Cardiac fibroblast (primary cell): ENCODE data around the gene C3orf52.

Experiments
- DNase-seq, 2 donors: peaks; one replicate each; pipeline versions ENCODE4 v3.0.0 to v3.0.0-alpha.2; 2010; ENCODE audit warnings: low read depth in 2 of 2
- H3K4me3 ChIP-seq, 2 donors: replicated peaks in 1 of 2; 1 replicate in 1 of 2; 2 replicates in 1 of 2; pipeline ENCODE4 v1.5.1; 2011; ENCODE audit warnings: low read depth in 2 of 2, low read length in 2 of 2, mild to moderate bottlenecking in 2 of 2, moderate library complexity in 1 of 2
- CTCF ChIP-seq: IDR thresholded peaks from one replicate; pipeline ENCODE4 v1.5.1; 2011; ENCODE audit warnings: low read depth, mild to moderate bottlenecking, low read length, inconsistent platforms

Gene C3orf52

DNA sequence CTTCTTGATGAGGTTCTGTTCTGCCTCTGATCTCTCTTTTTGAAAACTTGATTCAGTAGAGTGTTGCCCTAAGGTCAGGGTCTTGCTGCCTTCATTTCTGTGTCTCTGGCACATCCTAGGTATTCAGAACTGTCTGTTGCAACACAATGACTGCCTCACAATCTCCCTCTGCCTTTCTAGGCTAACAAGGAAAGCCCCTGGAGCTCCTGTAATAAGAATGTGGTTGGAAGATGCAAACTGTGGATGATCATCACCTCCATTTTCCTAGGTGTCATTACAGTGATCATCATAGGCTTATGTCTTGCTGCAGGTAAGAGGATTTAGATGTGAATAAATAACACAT lies 7.0 kb downstream of the C3orf52 start:
- DNase-seq, result peak in 1 of 2 donors; percentile 33
- TF ChIP-seq CTCF, result no peak
- H3K4me3 ChIP-seq, result no peak overlapping the region

- no peak for DNase-seq
- no peak overlapping the region for H3K4me3 ChIP-seq
- TF ChIP-seq CTCF, result no peak
Observed at GRCh38 chr3:112095731-112096130, 9.5 kb downstream of the C3orf52 start.

DNA sequence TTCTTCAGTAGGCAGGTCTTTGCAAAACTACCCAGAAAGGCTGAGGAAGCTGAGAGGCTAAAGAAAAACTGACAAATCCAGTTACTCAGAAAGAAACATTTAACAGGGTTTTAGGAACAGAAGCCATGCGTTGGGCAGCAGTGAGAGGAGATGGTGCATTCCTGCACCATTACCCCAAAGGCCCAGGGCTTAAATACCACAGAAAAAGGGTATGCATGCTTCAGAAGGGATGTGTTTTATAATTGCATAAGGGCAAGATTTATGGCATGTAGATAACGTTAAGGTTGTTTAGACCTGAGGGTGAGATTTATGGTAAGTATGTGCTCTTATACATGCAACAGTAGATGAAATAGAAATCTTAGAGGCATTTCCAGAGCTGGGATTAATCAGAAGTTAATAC lies 10.0 kb downstream of the C3orf52 start:
- no peak for DNase-seq
- TF ChIP-seq CTCF, result no peak
- H3K4me3 ChIP-seq, result no peak overlapping the region

- no peak overlapping the region for H3K4me3 ChIP-seq
- peak; percentile 98 to 100 for DNase-seq
- TF ChIP-seq CTCF, result no peak
Observed at GRCh38 chr3:112097378-112097777, 11.2 kb downstream of the C3orf52 start.

DNA sequence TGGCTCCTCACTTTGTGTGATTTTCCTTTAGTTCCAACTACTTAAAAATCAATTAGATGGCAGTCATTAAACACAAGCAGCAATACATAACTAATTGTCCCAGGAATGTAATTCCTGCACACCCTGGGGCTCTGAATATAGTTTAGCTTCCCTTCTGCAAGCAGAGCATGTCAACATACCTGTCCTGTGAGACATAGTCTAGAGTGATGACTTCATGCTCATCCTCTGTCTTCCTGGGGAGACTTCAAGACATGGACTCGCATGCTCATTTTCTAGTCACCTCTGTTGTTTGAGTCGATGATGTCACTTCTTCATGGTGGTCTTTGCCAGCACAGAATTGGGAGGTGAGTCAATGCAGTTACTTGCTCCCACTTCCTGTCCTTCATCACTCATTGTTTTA lies 15.7 kb downstream of the C3orf52 start:
- TF ChIP-seq CTCF, result no peak
- H3K4me3 ChIP-seq, result no peak overlapping the region
- peak; percentile 14 to 95 for DNase-seq

GRCh38 chr3:112104774-112105173 lies 18.6 kb downstream of the C3orf52 start:
- no peak for TF ChIP-seq CTCF
- H3K4me3 ChIP-seq, result no peak overlapping the region
- no peak for DNase-seq

DNA sequence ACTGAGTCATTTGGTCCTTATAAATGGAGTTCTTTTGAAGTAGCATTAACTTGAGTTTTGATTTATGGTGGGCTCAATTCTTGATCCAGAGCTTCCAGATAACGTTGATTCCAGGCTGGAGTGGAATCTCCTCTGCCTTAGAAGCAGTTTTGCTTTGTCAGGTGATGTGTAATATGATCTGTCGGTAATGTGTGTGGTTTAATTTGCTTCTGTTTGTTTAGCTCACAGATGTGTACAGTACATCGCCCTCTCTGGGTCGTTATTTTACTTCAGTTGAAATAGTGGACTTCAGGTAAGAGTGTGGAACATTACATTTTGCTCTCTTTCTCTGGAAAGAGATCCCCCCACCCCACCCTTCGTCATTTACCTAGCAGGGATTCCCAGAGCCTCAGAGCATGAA lies 23.1 kb downstream of the C3orf52 start:
- no peak for DNase-seq
- TF ChIP-seq CTCF, result no peak

More for the DNA sequence above, 23.1 kb downstream of the C3orf52 start:
- no peak overlapping the region for H3K4me3 ChIP-seq
